Measurements from ENCODE around the gene TBX18.

The TBX18 gene

GRCh38 chr6:84770521-84770920 lies 6.1 kb upstream of the TBX18 start:
- no peak overlapping the region for H3K4me3 ChIP-seq (ENCODE audit: low read depth, low read length)
- no peak for TF ChIP-seq CTCF (IDR thresholded peaks at IDR 0.05; ENCODE audit: low read depth, low read length, missing control alignments)
- no peak for DNase-seq (ENCODE audit: low read depth)
- in situ Hi-C loops (cut with HindIII; ENCODE audit: low sequenced_read_pairs) = no loop called here

- in situ Hi-C loops (cut with HindIII; ENCODE audit: low sequenced_read_pairs) = loop anchor here (10.0 kb wide), 1 partner anchor 345 kb away; no protein-coding TSS in a partner anchor
- H3K4me3 ChIP-seq (ENCODE audit: low read depth, low read length) = no peak overlapping the region
- no peak for DNase-seq (ENCODE audit: low read depth)
- TF ChIP-seq CTCF (IDR thresholded peaks at IDR 0.05; ENCODE audit: low read depth, low read length, missing control alignments) = no peak
Observed at GRCh38 chr6:84769306-84769705, 4.9 kb upstream of the TBX18 start.

- in situ Hi-C loops (cut with HindIII; ENCODE audit: low sequenced_read_pairs) = loop anchor here (10.0 kb wide), 1 partner anchor 344 kb away; no protein-coding TSS in a partner anchor
- TF ChIP-seq CTCF (IDR thresholded peaks at IDR 0.05; ENCODE audit: low read depth, low read length, missing control alignments) = no peak
- H3K4me3 ChIP-seq (ENCODE audit: low read depth, low read length) = no peak overlapping the region
- no peak for DNase-seq (ENCODE audit: low read depth)
Observed at GRCh38 chr6:84768442-84769174, 4.2 kb upstream of the TBX18 start.

GRCh38 chr6:84767526-84768201 lies 3.3 kb upstream of the TBX18 start:
- no peak for TF ChIP-seq CTCF (IDR thresholded peaks at IDR 0.05; ENCODE audit: low read depth, low read length, missing control alignments)
- in situ Hi-C loops (cut with HindIII; ENCODE audit: low sequenced_read_pairs) = loop anchor here (10.0 kb wide), 1 partner anchor 343 kb away; no protein-coding TSS in a partner anchor
- DNase-seq (ENCODE audit: low read depth) = no peak

GRCh38 chr6:84766799-84767525 lies 2.6 kb upstream of the TBX18 start:
- no peak overlapping the region for H3K4me3 ChIP-seq (ENCODE audit: low read depth, low read length)
- no peak for TF ChIP-seq CTCF (IDR thresholded peaks at IDR 0.05; ENCODE audit: low read depth, low read length, missing control alignments)
- no peak for DNase-seq (ENCODE audit: low read depth)
- in situ Hi-C loops (cut with HindIII; ENCODE audit: low sequenced_read_pairs) = loop anchor here (10.0 kb wide), 1 partner anchor 342 kb away; no protein-coding TSS in a partner anchor

More at GRCh38 chr6:84767526-84768201, 3.3 kb upstream of the TBX18 start:
- no peak overlapping the region for H3K4me3 ChIP-seq (ENCODE audit: low read depth, low read length)

GRCh38 chr6:84766118-84766798 lies 1.9 kb upstream of the TBX18 start:
- TF ChIP-seq CTCF (IDR thresholded peaks at IDR 0.05; ENCODE audit: low read depth, low read length, missing control alignments) = no peak
- DNase-seq (ENCODE audit: low read depth) = no peak
- in situ Hi-C loops (cut with HindIII; ENCODE audit: low sequenced_read_pairs) = loop anchor here (10.0 kb wide), 1 partner anchor 341 kb away; no protein-coding TSS in a partner anchor
- H3K4me3 ChIP-seq (ENCODE audit: low read depth, low read length) = no peak overlapping the region

Measured in astrocyte of the cerebellum (primary cell).